Kidney epithelial cell (primary cell): ENCODE data around the gene POLK. TPM values are rescaled to one million over a fixed set of nuclear protein-coding genes. Genes with fewer than 3 reads are reported as not detected.

Source experiments
- DNase-seq: peaks from one replicate; pipeline ENCODE4 v3.0.0-alpha.2; 2010; ENCODE audit warnings: low read depth
- H3K27me3 ChIP-seq: 2 replicates; pipeline ENCODE4 v1.6.0; 2011; ENCODE audit warnings: low read length; ENCODE audit not compliant: control insufficient read depth, insufficient read depth
- H3K36me3 ChIP-seq: 2 replicates; pipeline ENCODE4 v1.5.1; 2011; ENCODE audit warnings: low read length; ENCODE audit not compliant: control insufficient read depth, insufficient read depth
- H3K4me3 ChIP-seq: 2 replicates; pipeline ENCODE4 v1.5.1; 2011; ENCODE audit warnings: low read depth, mild to moderate bottlenecking, control low read depth, low read length
- total RNA-seq: library from RNA; depleted of rRNA; stranded (reverse); fragments of >200 nt; gene quantifications from 2 replicates; pipeline ENCODE4 v1.2.3, GENCODE V29; 2015
- TF ChIP-seq, protein P1 (sequence below): IDR thresholded peaks from 2 replicates; pipeline ENCODE4 v1.5.1; 2011; ENCODE audit warnings: mild to moderate bottlenecking, moderate library complexity, low read length, control low read depth, inconsistent platforms; ENCODE audit not compliant: insufficient read depth, poor library complexity, severe bottlenecking

POLK gene
- total RNA-seq, 1 donor from 2014 or later: 18.6 TPM

DNA sequence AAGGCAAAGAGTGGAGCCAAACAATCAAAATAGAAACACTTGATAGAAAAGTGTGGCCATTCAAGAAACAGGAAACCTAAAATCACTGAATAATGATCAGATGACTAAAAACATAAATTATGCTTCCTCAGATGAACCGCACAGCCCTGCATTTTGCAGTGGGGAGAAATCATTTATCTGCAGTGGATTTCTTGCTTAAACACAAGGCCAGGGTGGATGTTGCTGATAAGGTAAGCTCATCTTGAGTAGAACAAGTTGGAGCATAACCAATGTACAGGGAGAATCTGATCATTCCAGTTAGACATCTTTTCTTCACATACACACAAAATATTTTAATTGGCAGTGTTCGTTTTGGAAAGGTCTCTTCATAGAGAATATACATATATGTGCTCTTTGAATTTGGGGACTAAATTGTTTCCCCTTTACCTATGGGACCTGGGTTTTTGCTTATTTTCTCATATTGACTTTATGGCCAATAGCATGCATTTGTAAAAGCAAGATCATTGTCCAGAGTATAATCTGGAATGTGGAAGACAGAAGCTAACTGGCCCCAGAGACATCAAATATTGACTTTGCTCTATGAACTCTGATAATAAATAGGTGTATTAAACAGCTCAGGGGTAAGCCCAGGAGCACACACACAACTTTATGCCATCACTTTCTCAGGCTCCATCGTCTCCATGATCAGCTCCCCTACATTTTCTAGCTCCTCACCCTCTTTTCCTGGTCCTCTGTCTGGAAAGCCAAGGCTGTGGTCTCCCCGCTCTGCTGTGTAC, 108.7 kb downstream of the POLK start:
- TF ChIP-seq, protein P1, sequence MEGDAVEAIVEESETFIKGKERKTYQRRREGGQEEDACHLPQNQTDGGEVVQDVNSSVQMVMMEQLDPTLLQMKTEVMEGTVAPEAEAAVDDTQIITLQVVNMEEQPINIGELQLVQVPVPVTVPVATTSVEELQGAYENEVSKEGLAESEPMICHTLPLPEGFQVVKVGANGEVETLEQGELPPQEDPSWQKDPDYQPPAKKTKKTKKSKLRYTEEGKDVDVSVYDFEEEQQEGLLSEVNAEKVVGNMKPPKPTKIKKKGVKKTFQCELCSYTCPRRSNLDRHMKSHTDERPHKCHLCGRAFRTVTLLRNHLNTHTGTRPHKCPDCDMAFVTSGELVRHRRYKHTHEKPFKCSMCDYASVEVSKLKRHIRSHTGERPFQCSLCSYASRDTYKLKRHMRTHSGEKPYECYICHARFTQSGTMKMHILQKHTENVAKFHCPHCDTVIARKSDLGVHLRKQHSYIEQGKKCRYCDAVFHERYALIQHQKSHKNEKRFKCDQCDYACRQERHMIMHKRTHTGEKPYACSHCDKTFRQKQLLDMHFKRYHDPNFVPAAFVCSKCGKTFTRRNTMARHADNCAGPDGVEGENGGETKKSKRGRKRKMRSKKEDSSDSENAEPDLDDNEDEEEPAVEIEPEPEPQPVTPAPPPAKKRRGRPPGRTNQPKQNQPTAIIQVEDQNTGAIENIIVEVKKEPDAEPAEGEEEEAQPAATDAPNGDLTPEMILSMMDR: no peak
- DNase-seq: no peak
- H3K27me3 ChIP-seq: no peaks in the 10 kb centered on the region
- no peaks in the 10 kb centered on the region for H3K36me3 ChIP-seq
- H3K4me3 ChIP-seq: no peak overlapping the region

DNA sequence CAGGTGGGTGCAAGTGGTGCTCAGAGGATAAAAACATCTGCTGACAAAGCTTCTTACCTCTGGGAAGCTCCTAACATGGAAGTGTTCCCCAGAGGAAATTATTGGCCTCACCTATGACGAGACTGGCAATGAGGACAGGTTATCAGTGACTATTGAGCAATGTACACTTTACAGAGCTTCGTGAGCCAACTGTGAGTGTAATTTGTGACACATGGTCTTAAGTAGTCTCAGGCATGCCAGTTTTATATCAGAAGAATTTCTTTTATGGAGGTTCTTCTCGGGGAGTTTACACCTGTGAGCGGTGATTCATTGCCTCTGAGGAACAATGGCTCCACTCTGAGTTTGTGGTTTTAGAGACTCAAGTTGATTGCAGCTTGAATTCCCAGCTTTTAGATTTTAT, 110.9 kb downstream of the POLK start:
- TF ChIP-seq, protein P1: no peak
- H3K27me3 ChIP-seq: no peaks in the 10 kb centered on the region
- peak; percentile 66 for DNase-seq

DNA sequence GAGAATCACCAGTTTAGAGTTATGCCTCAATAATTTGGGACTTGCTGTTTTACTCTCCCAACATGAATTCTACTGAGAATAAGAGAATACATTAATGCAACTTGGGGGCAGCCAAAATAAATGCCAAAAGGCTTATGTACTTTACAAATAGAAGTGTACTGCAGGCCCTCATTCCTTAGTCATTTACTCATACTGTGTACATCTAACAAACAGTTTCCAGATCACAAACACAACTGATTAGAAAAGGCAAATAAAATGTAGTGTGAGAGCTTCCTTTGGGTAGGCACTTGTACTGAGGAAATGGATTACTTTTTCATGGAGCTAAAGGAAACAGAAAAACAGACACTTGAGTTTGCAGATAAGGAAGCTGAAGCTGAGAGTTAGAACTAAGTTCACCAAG, 112.2 kb downstream of the POLK start:
- DNase-seq: no peak
- Histone ChIP-seq H3K4me3 (no peak overlapping the region), H3K36me3 (no peaks in the 10 kb centered on the region), H3K27me3 (no peaks in the 10 kb centered on the region)
- TF ChIP-seq, protein P1: no peak

More for the DNA sequence above, 110.9 kb downstream of the POLK start:
- no peak overlapping the region for H3K4me3 ChIP-seq
- H3K36me3 ChIP-seq: no peaks in the 10 kb centered on the region

DNA sequence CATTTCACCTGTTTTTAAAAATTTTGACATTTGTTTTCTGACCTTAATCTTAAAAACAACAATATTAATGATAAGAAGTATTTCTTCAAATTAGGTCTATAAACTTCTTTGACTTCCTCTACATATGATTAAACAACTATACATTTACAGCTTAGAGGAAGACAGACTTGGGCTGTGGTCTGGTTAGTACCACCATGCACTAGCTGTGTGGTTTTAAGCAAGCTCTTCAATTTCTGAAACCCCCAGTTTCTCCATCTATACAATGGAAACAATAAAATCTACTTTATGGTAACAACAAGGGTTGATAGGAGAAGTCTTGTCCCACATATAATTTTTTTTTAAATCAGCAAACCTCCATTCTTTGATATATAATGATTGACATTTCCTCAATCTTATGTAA, 115.3 kb downstream of the POLK start:
- H3K36me3 ChIP-seq: no peaks in the 10 kb centered on the region
- DNase-seq: no peak
- H3K27me3 ChIP-seq: no peaks in the 10 kb centered on the region
- TF ChIP-seq, protein P1: no peak
- H3K4me3 ChIP-seq: no peak overlapping the region

DNA sequence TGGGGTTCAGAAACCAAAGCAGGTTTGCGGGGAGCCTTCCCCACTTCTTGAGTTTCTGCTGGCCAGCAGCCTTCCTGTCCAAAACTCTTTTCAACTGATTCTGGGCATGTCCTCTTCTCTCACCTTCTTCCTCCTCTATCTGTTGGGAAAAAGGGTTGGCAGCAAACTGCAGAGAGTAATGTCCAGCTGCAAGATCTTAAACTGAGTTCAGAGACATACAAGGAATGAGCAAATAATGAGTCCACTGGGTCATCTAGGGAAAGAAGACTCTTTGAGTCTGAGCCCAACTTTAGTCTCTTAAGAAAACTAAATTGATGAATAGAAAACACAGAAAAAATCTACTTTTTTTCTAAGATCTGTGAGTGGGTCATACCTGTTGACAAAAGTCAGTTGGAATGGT, 116.1 kb downstream of the POLK start:
- Histone ChIP-seq H3K4me3 (no peak overlapping the region), H3K27me3 (no peaks in the 10 kb centered on the region), H3K36me3 (no peaks in the 10 kb centered on the region)
- no peak for DNase-seq
- TF ChIP-seq, protein P1: no peak

DNA sequence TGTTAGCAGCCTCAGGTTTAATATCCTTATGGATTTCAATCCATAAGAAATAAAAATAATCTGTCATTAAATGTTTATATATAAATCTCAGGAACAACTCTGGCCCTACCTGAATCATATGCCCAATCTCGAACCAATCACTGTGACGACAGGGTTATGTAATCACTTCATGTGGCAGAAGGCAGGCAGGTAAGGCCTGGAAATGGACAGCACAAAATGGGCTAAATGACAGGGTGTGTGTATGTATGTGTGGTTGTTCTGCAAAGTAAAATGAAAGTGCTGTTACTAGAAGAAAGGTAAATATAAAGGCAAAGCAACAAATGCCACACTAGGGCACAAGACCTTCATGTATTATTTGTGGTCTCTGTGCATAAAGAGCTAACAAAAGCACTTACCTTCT, 119.2 kb downstream of the POLK start:
- TF ChIP-seq, protein P1: no peak
- H3K36me3 ChIP-seq: no peaks in the 10 kb centered on the region
- no peak for DNase-seq
- no peaks in the 10 kb centered on the region for H3K27me3 ChIP-seq
- H3K4me3 ChIP-seq: no peak overlapping the region
